Gastrocnemius medialis (tissue), 4 donors: ENCODE data around the gene SRRM2.

Source experiments
- POLR2A ChIP-seq, 2 donors: fragments of 450-650 bp; IDR thresholded peaks; one replicate each; pipeline ENCODE4 v1.6.1; 2017; ENCODE audit warnings: antibody characterized with exemption in 2 of 2, mild to moderate bottlenecking in 2 of 2, moderate library complexity in 2 of 2
- TF ChIP-seq, protein P1 (sequence below), 5 experiments: fragments of 450-650 bp in 3 of 5; fragments of 200-600 bp in 2 of 5; sonication (generic) in 2 of 5; IDR thresholded peaks in 4 of 5; conservative IDR thresholded peaks in 1 of 5; 1 replicate in 4 of 5; 2 replicates in 1 of 5; pipeline ENCODE4 v1.5.1; 2016 to 2019; ENCODE audit warnings: antibody characterized with exemption in 5 of 5, mild to moderate bottlenecking in 3 of 5, moderate library complexity in 3 of 5

- no peak for TF ChIP-seq POLR2A (IDR thresholded peaks at IDR 0.05)
- TF ChIP-seq, protein P1, sequence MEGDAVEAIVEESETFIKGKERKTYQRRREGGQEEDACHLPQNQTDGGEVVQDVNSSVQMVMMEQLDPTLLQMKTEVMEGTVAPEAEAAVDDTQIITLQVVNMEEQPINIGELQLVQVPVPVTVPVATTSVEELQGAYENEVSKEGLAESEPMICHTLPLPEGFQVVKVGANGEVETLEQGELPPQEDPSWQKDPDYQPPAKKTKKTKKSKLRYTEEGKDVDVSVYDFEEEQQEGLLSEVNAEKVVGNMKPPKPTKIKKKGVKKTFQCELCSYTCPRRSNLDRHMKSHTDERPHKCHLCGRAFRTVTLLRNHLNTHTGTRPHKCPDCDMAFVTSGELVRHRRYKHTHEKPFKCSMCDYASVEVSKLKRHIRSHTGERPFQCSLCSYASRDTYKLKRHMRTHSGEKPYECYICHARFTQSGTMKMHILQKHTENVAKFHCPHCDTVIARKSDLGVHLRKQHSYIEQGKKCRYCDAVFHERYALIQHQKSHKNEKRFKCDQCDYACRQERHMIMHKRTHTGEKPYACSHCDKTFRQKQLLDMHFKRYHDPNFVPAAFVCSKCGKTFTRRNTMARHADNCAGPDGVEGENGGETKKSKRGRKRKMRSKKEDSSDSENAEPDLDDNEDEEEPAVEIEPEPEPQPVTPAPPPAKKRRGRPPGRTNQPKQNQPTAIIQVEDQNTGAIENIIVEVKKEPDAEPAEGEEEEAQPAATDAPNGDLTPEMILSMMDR (IDR thresholded peaks at IDR 0.05 in 4 of 5, conservative IDR thresholded peaks at IDR 0.05 in 1 of 5): no peak
Measured at GRCh38 chr16:2737238-2737605, 15.2 kb upstream of the SRRM2 start.
